BE2C (cell line): ENCODE data around the gene MS4A6A.
"Not testable (repeated sequence)": the region's sequence is repeated elsewhere in the genome, so short reads cannot be mapped to it uniquely, and the experiment has no call there.

Source experiments
- DNase-seq: peaks from one replicate; pipeline ENCODE4 v3.0.0-alpha.2; 2020
- H3K27me3 ChIP-seq: fragments of 250-450 bp; sonication (Bioruptor Pico); 2 replicates; pipeline ENCODE4 v1.5.1; 2020; ENCODE audit warnings: mild to moderate bottlenecking
- H3K36me3 ChIP-seq: fragments of 250-450 bp; sonication (Bioruptor Pico); 2 replicates; pipeline ENCODE4 v1.5.1; 2020; ENCODE audit warnings: mild to moderate bottlenecking
- H3K4me1 ChIP-seq: fragments of 250-450 bp; sonication (Bioruptor Pico); 2 replicates; pipeline ENCODE4 v1.5.1; 2020
- H3K4me3 ChIP-seq: 2 replicates; pipeline ENCODE4 v1.5.1; 2011; ENCODE audit warnings: low read depth, low read length
- H3K9me3 ChIP-seq: fragments of 250-450 bp; sonication (Bioruptor Pico); 2 replicates; pipeline ENCODE4 v1.5.1; 2020
- TF ChIP-seq, protein P1 (sequence below): IDR thresholded peaks from 2 replicates; pipeline ENCODE4 v1.5.1; 2012; ENCODE audit warnings: mild to moderate bottlenecking, low read depth, low read length

Gene MS4A6A

DNA sequence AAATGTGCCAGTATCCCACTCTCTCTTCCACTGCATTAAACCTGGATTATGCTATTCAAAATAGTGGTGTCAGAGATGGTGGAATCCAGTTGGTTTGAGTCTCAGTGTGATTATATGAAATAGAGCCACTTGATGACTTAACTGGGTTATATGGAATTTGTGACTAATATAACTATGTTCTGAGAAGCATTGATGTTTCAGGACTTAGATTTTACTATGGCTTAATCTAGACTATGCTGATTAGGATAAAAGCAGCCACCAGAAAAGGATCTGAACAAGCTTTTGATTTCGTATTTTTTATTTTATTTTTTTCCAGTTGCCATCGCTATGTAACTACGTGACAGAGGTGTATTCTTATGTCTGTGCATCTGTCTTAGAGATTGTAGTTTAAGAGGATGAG is 39.1 kb downstream of the MS4A6A start:
- DNase-seq, result no peak
- TF ChIP-seq, protein P1, sequence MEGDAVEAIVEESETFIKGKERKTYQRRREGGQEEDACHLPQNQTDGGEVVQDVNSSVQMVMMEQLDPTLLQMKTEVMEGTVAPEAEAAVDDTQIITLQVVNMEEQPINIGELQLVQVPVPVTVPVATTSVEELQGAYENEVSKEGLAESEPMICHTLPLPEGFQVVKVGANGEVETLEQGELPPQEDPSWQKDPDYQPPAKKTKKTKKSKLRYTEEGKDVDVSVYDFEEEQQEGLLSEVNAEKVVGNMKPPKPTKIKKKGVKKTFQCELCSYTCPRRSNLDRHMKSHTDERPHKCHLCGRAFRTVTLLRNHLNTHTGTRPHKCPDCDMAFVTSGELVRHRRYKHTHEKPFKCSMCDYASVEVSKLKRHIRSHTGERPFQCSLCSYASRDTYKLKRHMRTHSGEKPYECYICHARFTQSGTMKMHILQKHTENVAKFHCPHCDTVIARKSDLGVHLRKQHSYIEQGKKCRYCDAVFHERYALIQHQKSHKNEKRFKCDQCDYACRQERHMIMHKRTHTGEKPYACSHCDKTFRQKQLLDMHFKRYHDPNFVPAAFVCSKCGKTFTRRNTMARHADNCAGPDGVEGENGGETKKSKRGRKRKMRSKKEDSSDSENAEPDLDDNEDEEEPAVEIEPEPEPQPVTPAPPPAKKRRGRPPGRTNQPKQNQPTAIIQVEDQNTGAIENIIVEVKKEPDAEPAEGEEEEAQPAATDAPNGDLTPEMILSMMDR, result no peak
- no peak overlapping the region for H3K4me3 ChIP-seq
- no peaks in the 10 kb centered on the region for H3K27me3 ChIP-seq
- H3K9me3 ChIP-seq, result no peaks in the 10 kb centered on the region
- H3K36me3 ChIP-seq, result no peaks in the 10 kb centered on the region
- no peaks in the 10 kb centered on the region for H3K4me1 ChIP-seq

GRCh38 chr11:60133917-60134316 is 49.0 kb downstream of the MS4A6A start:
- no peak overlapping the region for H3K4me3 ChIP-seq
- no peaks in the 10 kb centered on the region for H3K27me3 ChIP-seq
- H3K9me3 ChIP-seq, result no peaks in the 10 kb centered on the region
- no peaks in the 10 kb centered on the region for H3K4me1 ChIP-seq
- H3K36me3 ChIP-seq, result no peaks in the 10 kb centered on the region
- DNase-seq, result no peak
- TF ChIP-seq, protein P1, result no peak

- TF ChIP-seq, protein P1, result no peak
- Histone ChIP-seq H3K4me1 (no peaks in the 10 kb centered on the region), H3K9me3 (no peaks in the 10 kb centered on the region), H3K36me3 (no peaks in the 10 kb centered on the region), H3K4me3 (no peak overlapping the region), H3K27me3 (no peaks in the 10 kb centered on the region)
- no peak for DNase-seq
These were observed 51.0 kb downstream of the MS4A6A start for GRCh38 chr11:60131912-60132311.

DNA sequence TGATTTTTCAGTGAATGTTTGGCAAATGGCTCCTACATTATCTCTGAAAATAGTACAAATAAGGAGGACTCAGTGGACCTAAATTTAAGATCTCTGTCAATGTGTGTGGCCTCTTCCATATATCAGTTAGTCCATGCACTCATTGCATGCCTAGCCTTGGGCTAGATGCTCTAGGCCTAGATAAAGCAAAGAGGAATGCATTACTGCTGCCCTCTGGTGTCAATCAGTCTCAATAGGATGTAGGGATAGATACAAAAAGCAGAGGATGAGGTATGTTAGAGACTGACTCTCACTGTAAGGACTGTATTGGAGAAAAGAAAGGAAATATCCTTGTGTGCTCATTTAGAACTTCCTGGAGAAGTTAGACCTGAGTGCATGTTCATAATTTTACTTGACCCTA is 52.4 kb downstream of the MS4A6A start:
- no peak overlapping the region for H3K4me3 ChIP-seq
- H3K27me3 ChIP-seq, result no peaks in the 10 kb centered on the region
- no peak for DNase-seq

GRCh38 chr11:60129853-60130252 is 53.0 kb downstream of the MS4A6A start:
- no peaks in the 10 kb centered on the region for H3K36me3 ChIP-seq
- TF ChIP-seq, protein P1, result no peak
- no peaks in the 10 kb centered on the region for H3K9me3 ChIP-seq
- H3K4me3 ChIP-seq, result no peak overlapping the region
- no peaks in the 10 kb centered on the region for H3K4me1 ChIP-seq
- H3K27me3 ChIP-seq, result no peaks in the 10 kb centered on the region
- no peak for DNase-seq

More for the DNA sequence above, 52.4 kb downstream of the MS4A6A start:
- Histone ChIP-seq H3K36me3 (no peaks in the 10 kb centered on the region), H3K9me3 (no peaks in the 10 kb centered on the region), H3K4me1 (no peaks in the 10 kb centered on the region)
- TF ChIP-seq, protein P1, result peak; percentile 7; the same call in 1 of the 2 replicates

GRCh38 chr11:60128866-60129265 is 54.0 kb downstream of the MS4A6A start:
- not testable (repeated sequence) for H3K4me1 ChIP-seq, H3K9me3 ChIP-seq, H3K27me3 ChIP-seq, H3K36me3 ChIP-seq, DNase-seq, H3K4me3 ChIP-seq

DNA sequence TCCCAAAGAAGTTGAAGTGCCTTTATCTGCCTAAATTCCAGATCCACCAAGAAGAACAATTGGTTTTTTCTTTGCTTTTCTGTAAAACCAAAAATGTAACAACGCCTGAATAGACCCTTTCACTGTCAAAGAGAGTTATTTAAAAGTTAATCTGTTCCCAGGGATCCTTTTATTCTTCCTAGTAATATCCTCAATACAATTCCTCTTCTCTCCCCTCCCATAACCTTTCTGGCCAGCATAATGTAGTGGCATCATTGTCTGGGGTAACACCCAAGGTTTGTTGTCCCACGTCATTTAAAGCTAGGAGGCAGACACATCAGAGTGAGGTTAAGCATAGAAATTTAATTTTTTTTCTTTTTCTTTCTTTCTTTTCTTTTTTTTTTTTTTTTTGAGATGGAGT is 54.5 kb downstream of the MS4A6A start:
- DNase-seq, result no peak
- Histone ChIP-seq H3K4me1 (no peaks in the 10 kb centered on the region), H3K27me3 (no peaks in the 10 kb centered on the region), H3K9me3 (no peaks in the 10 kb centered on the region), H3K4me3 (no peak overlapping the region), H3K36me3 (no peaks in the 10 kb centered on the region)
- TF ChIP-seq, protein P1, result no peak
